Measurements from ENCODE around the gene NGFR.

Gene NGFR

DNA sequence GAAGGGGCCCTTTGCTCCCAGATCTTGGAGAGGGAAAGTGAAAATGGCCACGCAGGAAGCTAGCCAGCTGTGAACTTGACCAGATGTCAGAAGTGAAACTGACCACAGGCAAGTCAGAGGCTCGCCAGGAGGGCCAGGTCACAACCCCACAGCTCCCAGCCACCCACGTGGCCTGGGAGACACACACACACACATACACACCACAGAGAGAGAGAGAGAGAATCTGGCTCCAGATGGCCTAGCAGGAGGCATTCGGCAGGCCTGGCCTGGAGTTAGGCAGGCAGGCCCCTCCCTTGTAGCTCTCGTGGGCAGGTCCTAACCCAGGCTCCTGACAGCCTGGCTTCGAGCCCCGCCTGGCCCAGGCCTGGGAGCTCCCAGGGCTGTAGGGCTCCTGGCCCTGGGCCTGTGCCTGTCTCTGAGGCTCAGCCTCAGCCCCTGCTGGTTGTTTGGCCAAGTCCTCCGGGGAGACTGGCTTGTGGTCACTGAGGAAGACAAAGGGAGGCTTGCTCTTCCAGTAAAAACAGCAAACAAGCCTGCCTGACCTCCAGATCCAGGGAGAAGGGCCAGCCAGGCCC lies 20.2 kb downstream of the NGFR start:
- peak; percentile 84 for DNase-seq (ENCODE audit: low spot score)

DNA sequence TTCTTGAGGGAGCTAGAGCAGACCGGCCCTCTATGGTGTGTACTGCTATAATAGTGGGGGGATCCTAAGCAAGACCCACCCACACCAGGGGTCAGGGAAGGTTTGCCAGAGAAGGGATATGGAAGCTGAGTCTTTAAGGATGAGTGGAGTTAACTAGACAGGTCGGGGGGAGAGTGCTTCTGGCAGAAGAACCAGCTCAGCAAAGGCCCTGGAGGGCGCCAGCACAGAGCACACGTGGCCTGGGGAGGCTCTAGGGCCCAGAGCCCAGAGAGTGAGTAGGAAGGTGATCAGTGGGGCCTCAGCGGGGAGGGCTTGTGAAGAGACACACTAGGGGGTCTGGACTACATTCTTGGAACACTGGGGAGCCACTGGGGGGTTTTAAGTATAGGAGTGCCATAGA lies 21.1 kb downstream of the NGFR start:
- no peak for DNase-seq (ENCODE audit: low spot score)

DNA sequence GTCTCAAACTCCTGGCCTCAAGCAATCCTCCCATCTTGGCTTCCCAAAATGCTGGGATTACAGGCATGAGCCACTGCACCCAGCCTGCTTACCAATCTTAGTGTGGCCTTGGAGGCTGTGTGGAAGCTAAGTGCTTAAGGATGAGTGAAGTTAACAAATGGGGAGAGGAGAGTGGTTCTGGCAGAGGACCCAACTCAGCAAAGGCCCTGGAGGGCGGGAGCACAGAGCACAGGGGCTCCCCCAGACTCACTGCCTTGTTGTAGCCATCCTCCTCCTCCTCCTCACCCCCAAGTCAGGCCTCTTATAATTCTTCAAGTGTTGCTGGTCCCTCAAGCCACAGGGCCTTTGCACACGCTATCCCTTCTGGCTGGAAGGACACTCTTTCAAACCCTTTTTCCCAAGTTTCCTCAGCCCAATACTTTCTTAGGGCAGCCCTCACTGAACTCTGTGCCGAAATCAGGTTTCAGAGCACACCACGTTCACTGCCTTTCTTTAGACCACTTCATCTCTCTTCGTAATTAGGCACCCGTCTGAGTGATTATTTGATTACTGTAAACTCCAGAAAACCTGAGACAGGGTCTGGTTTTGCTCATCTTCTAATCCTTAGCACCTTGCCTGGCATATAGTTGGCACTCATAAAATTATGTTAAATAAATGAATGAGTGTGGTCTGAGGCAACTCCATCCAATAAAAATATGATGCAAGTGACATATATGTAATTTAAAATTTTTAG lies 23.4 kb downstream of the NGFR start:
- DNase-seq (ENCODE audit: low spot score) = no peak

DNA sequence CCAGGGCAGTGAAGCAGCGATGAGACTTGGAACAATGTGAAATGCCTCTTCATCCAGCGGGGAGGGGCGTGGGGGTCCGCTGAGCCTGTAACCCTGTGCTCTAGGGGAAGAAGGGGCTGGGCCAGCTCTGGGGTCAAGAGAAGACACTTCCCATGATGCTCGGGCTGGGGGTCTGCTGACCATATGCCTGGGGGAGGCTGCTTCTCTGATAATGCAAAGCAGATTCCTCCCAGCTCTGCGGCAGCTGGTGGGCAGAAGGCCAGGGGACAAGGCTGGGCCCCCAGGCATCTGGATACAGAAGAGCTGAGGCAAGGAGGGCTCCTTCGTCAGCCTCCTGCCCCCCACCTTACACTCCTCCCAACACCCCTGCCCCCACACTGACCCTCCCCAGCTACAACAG lies 24.7 kb downstream of the NGFR start:
- no peak for DNase-seq (ENCODE audit: low spot score)

DNA sequence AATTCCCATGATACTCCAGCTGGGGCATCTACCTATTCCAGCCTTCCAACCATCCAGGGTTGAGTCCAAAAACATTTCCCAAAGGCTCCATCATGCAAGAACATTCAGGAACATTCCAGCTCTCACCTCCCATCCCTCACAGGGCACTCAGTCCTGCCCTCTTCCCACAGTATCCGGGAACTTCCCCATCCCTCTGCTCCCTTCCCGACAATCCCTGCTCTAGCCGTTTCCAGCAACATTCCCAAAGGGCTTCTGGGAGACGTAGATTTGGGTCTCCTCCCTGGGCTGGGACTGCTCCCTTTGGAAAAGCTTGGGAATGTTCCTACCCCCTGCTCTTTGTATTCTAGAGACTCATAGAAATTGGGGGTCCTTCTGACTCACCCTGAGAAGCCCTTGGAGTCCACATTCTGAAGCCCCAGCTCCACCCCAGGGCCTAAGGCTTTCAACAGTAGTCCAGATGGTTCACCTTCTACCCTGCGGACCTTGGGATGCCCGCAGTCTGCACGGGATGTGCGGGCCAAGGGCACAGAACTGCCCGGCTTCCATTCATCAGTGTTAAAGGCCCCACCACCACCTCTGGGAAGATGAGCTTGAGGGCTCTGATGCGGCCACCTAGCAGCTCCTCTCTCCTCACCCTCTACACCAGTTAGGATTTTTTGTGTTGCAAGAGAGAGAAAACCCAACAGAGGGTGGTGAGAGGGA lies 25.4 kb downstream of the NGFR start:
- DNase-seq (ENCODE audit: low spot score) = no peak

DNA sequence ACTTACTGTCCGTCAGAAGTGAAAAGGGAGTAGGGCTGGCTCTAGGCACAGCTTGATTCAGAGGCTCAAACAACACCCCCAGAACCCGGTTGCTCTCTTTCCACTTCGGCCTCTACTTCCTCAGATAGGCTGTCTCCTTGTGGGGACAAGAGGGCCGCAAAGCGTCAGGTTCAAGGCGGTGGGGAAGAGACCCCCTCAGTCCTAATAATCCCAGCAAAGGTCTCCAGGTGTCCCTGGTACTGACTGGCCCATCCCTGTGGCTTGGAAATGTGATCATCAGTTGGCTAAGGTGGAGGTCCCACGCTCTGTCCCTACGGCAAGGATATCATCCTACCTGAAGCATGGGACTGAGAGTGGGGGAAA lies 26.0 kb downstream of the NGFR start:
- DNase-seq (ENCODE audit: low spot score) = no peak

DNA sequence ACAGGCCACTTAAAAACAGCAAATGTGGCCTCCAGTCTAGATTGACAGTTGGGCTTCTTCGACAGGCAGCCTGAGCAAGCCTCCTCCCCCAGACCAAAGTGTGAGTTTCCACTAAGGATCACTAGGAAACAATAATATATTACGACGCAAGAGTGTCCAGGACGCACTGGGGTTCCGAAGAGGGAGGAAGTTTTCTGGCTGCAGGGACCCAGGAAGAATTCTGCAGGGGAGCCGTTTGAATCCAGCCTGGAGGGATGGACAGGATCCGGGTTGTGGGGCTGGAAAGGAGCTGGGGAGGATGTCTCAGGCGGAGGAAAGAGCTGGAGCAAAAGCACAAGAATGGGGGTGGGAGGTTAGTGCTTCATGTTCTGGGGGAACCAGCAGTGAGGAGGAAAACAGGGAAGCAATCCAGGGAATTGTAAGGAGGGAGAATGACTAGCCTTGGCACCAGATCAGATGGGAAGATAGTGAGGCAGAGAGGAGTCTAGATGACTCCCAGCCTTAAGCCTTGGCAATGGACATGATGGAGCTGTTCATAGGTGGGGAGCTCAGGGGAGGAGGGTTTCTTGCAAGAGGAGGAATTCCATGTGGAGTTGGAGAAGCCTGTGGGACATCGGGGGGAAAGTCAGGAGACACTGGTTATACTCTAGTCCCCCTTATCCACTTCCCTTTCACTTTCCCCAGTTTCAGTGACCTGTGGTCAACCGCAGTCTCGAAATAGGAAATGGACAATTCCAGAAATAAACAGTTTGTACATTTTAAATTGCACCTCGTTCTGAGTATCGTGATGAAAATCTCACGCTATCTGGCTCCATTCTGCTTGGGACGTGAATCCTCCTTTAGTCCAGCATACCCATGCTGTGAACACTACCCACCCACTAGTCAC lies 26.6 kb downstream of the NGFR start:
- no peak for DNase-seq (ENCODE audit: low spot score)

DNA sequence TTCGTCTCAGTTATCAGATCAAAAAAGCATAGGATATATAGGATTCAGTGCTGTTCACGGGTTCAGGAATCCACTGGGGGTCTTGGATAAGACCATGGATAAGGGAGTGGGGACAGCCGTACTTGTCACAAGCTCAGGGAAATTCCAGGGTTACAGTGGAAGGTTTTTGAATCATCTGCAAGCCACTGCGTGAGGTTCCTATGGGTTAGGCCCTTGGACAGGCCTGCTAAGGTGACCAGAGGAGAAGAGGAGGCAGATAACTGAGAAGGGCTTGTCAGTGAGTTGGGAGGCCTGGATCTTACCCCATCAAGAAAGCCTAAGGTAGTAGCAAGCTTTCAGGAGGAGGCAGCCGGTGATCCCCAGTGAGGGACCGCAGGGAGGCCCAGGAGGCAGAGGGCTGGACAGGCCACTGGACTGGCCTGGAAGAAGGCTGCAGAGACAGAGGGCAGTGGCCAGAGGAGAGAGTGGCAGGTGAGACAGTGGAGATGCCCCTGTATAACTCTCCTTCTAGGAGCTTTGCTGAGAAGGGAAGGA lies 27.3 kb downstream of the NGFR start:
- DNase-seq (ENCODE audit: low spot score) = no peak

DNA sequence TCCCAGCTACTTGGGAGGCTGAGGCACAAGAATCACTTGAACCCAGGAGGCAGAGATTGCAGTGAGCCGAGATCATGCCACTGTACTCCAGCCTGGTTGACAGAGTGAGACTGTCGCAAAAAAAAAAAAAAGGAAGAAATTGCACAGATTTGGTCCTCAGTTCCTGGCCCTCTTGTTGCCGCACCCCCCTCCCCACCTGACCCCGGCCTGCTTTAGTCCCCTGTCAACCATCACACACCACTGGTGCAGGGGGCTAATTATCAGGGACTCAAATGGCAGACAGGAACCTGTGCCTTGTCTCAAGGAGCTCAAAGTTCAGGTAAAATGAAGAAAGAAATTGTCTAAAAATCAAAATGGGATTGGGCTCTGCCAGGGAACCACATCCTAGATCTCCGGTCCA lies 28.1 kb downstream of the NGFR start:
- no peak for DNase-seq (ENCODE audit: low spot score)

DNA sequence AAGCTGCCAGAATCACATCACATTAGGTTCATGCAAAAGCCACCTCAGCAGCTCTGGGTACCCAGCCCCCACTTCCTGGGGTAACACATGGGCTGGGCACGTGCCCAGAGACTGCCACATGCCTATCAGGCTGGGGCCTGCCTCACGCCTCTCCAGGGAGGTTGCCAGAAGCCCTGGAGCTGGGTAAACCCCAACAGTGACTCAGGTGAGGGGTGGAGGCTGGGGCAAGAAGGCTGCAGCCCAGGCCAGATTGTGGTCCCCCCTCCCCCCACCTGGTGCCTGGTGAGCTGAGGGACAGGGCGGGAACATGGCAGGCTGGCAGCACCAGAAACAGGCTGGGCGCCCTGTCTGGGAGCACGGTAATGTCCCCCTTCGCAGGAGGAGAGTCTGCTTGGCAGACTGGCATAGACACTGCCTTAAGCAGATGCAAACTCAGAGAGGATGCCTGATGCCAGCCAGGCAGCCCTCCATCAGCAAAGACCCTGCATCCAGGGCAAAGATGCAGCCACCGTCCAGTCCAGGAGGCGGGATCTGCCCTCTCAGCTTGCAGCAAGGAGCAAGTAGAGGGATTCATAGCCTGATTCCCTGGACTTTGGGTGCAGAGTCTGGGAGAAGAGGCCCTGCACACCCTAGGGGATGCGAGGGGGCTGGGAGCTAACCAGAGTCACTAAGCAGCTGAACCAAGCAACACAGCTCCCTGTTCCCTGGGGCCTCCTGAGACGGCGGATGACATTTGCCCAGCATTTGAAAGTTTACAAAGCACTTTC lies 28.8 kb downstream of the NGFR start:
- no peak for DNase-seq (ENCODE audit: low spot score)

DNA sequence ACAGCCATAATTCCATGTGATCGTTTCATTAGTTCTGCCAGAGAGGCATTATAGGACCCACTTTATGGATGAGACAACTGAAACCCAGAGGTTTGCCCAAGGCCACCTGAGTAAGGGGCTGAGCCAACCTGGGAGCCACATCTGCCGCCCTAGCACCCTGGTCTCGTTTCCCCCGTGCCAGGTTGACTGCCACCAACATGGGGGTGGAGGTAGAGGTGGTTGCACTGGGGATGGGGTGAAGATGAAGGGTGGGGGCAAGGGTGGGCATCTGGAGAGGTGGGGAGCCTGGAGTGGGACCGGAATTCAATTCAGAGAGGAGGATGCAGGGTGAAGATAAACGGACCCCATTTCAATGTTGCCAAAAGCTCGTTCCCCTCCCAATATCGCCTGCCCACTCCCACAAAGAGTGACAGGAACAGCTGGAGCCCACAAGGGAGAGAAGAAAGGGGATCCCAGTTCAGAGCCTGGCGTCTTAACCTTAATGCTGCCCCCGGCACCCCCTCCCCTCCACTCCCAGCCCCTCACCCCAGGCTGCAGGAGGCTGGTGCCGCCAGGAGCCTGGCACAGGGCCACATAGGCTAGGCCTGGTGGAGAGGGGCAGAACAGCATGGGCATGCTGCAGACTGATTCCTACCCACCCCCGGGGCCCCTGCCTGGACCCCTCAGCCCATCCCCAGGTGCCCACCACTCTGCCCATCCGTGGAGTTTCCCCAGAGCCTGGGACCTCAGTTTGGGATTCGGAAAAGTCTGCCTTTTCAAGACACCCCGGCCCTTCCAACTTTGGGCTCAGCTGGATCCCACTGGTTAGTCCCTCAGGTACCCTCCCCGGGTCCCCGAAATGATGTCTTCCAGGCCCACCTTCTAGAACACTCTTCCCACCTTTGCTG lies 29.6 kb downstream of the NGFR start:
- no peak for DNase-seq (ENCODE audit: low spot score)

DNA sequence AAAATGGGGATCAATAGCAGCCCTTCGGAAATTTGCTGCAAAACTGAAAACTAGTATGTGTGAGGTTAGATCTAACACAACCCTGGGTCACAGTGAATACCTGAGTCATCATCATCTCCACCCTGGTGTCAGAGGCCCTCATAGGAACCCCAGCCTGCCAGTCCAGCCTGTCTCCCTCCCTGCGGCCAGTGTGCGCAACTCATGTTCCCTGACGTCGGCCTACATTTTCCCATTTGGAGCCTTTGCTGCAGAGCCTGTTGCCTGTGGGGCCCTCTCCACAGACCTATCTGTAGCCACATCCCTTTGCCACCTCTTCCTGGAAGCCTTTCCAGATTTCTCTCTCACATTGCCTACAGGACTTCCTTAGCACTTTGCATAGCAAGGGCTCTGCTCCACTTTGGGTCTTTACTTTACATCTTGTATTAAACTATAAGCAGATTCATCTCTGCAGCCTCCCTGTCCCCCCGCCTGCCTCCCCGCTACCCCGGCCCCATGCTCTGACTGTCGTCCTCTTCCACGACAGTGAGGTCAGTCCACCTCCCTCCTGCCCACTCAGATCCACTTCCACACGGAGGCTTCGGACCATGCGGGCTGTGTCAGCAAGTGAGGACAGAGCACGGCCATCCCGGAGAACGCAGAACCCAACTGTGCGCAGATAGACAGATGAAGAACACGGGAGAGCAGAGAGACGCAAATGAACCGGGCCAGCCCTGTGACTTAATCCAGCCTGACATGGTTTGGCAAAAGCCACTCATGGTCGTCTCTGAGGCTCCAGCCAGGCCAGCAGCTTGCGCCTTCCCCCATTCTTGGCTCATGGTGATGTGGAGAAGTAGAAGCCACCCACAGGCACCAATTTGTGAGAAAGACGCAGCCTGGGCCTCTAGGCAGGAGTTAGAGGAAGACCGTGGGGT lies 31.0 kb downstream of the NGFR start:
- no peak for DNase-seq (ENCODE audit: low spot score)

DNA sequence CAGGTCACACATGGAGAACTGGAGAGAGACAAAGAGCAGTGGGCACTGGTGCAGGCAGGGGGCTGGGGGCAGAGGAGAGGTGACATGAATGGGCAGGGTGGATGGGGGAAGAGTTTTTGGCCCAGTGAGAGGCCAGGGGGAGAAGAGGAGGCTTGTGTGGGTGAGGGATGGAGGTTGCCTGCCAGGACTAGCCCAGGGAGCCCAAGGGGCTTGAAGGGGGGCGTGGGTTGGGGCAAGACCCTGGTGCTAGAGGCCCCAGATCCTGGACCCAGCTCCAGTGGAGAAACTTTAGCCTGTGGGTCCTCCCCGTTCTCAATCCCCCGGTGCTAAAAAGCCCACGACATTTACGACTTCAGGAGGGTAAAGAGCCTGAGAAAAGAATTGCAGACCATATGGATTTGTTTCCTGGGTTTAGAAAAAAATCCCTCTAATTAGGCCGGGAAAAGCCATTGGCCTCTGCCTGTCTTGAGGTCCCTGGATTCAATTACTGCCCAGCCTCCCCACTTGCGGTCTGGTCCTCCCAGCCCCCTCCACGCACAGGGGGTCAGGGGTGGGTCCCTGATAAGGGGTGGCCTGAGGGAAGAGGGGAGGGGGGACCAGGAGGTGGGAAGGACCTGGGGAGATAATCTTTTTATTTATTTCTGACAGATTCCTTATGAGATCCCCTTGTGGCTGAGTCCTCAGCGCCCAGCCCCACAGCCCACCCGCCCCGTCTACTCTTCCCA lies 33.0 kb downstream of the NGFR start:
- DNase-seq (ENCODE audit: low spot score) = no peak

DNA sequence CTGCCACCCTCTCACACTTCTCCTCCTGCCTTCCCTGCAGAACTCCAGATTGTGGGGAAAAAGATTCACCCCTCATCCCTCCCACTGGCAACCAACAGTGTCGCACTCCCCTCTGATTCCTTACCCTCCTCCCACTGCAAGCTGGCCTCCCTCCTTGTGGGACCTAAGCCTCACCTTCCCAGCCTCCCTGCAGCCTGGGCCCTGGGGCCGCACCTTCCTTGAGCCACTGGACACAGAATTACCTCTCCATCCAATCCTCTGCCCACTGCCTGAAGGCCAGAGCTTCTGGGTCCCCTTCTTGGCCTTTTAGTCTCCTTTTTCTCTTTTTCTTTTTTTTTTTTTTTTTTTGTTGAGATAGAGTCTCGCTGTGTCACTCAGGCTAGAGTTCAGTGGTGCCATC lies 33.9 kb downstream of the NGFR start:
- DNase-seq (ENCODE audit: low spot score) = no peak

DNA sequence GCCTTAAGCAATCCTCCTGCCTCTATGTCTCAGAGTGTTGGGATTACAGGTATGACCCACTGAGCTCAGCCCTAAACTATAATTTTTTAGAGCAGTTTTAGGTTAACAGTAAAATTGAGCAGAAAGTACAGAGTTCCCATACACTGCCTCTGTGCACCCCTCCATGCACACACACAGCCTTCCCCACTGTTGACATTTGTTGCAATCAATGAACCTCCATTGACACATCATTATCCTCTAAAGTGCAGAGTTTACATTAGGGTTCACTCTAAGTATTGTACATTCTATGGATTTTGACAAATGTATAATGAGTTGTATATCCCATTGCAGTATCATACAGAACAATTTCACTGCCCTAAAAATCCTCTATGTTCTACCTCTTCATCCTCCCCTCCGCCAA lies 35.0 kb downstream of the NGFR start:
- no peak for DNase-seq (ENCODE audit: low spot score)

DNA sequence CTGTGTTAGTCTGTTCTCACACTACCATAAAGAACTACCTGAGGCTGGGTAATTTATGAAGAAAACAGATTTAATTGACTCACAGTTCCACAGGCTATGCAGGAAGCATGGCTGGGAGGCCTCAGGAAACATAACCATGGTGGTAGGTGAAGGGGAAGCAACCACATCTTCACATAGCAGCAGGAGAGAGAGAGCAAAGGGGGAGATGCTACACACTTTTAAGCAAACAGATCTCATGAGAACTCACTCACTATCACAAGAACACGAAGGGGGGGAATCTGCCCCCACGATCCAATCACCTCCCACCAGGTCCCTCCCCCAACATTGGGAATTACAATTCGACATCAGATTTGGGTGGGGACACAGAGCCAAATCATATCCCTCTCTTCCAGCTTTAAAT lies 48.8 kb downstream of the NGFR start:
- no peak for DNase-seq (ENCODE audit: low spot score)

DNA sequence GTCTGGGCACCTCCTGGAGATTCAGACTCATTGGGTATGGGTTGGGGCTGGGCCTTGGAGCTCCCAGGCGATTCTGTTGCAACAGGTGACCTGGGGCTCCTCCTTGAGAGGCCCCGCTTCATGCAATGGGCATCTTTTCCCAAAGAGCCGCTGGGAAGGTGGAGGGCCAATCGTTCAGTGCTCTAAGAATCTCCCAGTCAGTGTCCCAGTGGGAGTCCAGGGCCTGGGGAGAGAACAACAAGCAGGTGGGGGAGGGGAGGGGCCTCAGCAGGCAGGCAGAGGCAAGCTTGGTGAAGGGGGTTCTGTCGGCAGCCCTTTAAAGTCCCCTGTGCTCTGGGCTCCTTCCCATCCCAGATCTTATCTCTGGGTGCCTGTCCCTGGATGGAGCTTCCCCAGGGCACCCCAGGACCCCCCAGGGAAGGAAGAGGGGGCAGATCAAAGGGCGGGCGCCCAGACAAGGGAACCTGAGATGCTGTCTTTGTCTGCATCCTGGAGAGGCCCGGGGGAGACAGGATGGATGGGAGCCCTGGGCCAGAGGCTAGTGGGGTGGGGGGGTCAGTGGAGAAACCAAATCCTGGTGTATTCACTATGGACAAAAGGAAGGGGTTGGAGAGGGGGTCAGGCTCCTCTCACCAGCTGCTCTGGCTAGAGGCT lies 50.0 kb downstream of the NGFR start:
- no peak for DNase-seq (ENCODE audit: low spot score)
